ENCODE results near the gene RAB36. TPM values are rescaled to one million over a fixed set of nuclear protein-coding genes. Genes with fewer than 3 reads are reported as not detected.

The RAB36 gene
- total and polyA plus RNA-seq, 2 experiments from 2014 or later: 2.7 to 5.3 TPM

GRCh38 chr22:23161029-23161428 is 15.8 kb downstream of the RAB36 start:
- Histone ChIP-seq H4K20me1 (ENCODE audit: insufficient read depth, poor library complexity, severe bottlenecking) (no peaks in the 10 kb centered on the region), H3K36me3 (replicated peaks; ENCODE audit: insufficient read depth, low read depth) (no peaks in the 10 kb centered on the region), H2AFZ (no peak overlapping the region), H3K27ac (no peak overlapping the region), H3K4me2 (no peak overlapping the region), H3K4me1 (ENCODE audit: insufficient read depth) (peaks cover 7% of the 10 kb centered on the region), H3K27me3 (no peaks in the 10 kb centered on the region), H3K4me3 (no peak overlapping the region), H3K9me3 (ENCODE audit: low read depth) (no peaks in the 10 kb centered on the region), H3K9me2 (replicated peaks; ENCODE audit: insufficient read depth) (no peaks in the 10 kb centered on the region), H3K79me2 (no peaks in the 10 kb centered on the region)
- no peak for DNase-seq (ENCODE audit: low spot score)
- TF ChIP-seq CTCF (IDR thresholded peaks at IDR 0.05; ENCODE audit: poor library complexity) (no peak), EZH2phosphoT487 (IDR thresholded peaks at IDR 0.05; ENCODE audit: low read depth, severe bottlenecking, unreplicated experiment) (no peak), EZH2 (IDR thresholded peaks at IDR 0.05; ENCODE audit: borderline replicate concordance) (no peak)
- WGBS (ENCODE audit: low lambda C conversion rate, missing lambda C conversion rate): 93% methylated on average over 4 of the region's 4 CpGs

- no peak overlapping the region for H3K27ac ChIP-seq
- peaks cover 7% of the 10 kb centered on the region for H3K4me1 ChIP-seq (ENCODE audit: insufficient read depth)
- no peaks in the 10 kb centered on the region for H3K9me2 ChIP-seq (replicated peaks; ENCODE audit: insufficient read depth)
- no peak overlapping the region for H3K4me3 ChIP-seq
- no peak overlapping the region for H2AFZ ChIP-seq
- no peak for DNase-seq (ENCODE audit: low spot score)
- TF ChIP-seq EZH2phosphoT487 (IDR thresholded peaks at IDR 0.05; ENCODE audit: low read depth, severe bottlenecking, unreplicated experiment): no peak
- TF ChIP-seq CTCF (IDR thresholded peaks at IDR 0.05; ENCODE audit: poor library complexity): no peak
- no peak for TF ChIP-seq EZH2 (IDR thresholded peaks at IDR 0.05; ENCODE audit: borderline replicate concordance)
- WGBS (ENCODE audit: low lambda C conversion rate, missing lambda C conversion rate): 91% methylated on average over 13 of the region's 13 CpGs
- H4K20me1 ChIP-seq (ENCODE audit: insufficient read depth, poor library complexity, severe bottlenecking): no peaks in the 10 kb centered on the region
- no peaks in the 10 kb centered on the region for H3K36me3 ChIP-seq (replicated peaks; ENCODE audit: insufficient read depth, low read depth)
- H3K4me2 ChIP-seq: no peak overlapping the region
- no peaks in the 10 kb centered on the region for H3K79me2 ChIP-seq
- H3K9me3 ChIP-seq (ENCODE audit: low read depth): no peaks in the 10 kb centered on the region
- no peaks in the 10 kb centered on the region for H3K27me3 ChIP-seq
These were observed 16.3 kb downstream of the RAB36 start for GRCh38 chr22:23161574-23161973.

- no peak for TF ChIP-seq EZH2 (IDR thresholded peaks at IDR 0.05; ENCODE audit: borderline replicate concordance)
- TF ChIP-seq EZH2phosphoT487 (IDR thresholded peaks at IDR 0.05; ENCODE audit: low read depth, severe bottlenecking, unreplicated experiment): no peak
- TF ChIP-seq CTCF (IDR thresholded peaks at IDR 0.05; ENCODE audit: poor library complexity): no peak
- Histone ChIP-seq H3K79me2 (no peaks in the 10 kb centered on the region), H4K20me1 (ENCODE audit: insufficient read depth, poor library complexity, severe bottlenecking) (no peaks in the 10 kb centered on the region), H3K4me2 (no peak overlapping the region), H3K9me2 (replicated peaks; ENCODE audit: insufficient read depth) (no peaks in the 10 kb centered on the region), H3K4me3 (no peak overlapping the region), H3K36me3 (replicated peaks; ENCODE audit: insufficient read depth, low read depth) (no peaks in the 10 kb centered on the region), H3K9me3 (ENCODE audit: low read depth) (no peaks in the 10 kb centered on the region), H3K4me1 (ENCODE audit: insufficient read depth) (peaks cover 7% of the 10 kb centered on the region), H2AFZ (no peak overlapping the region), H3K27me3 (no peaks in the 10 kb centered on the region), H3K27ac (no peak overlapping the region)
- no peak for DNase-seq (ENCODE audit: low spot score)
- 95% methylated on average over 8 of the region's 8 CpGs for WGBS (ENCODE audit: low lambda C conversion rate, missing lambda C conversion rate)
These were observed 18.4 kb downstream of the RAB36 start for GRCh38 chr22:23163665-23164064.

GRCh38 chr22:23164091-23164490 is 18.8 kb downstream of the RAB36 start:
- H3K79me2 ChIP-seq: no peaks in the 10 kb centered on the region
- no peaks in the 10 kb centered on the region for H3K9me3 ChIP-seq (ENCODE audit: low read depth)
- TF ChIP-seq CTCF (IDR thresholded peaks at IDR 0.05; ENCODE audit: poor library complexity) (no peak), EZH2 (IDR thresholded peaks at IDR 0.05; ENCODE audit: borderline replicate concordance) (no peak), EZH2phosphoT487 (IDR thresholded peaks at IDR 0.05; ENCODE audit: low read depth, severe bottlenecking, unreplicated experiment) (no peak)
- no peaks in the 10 kb centered on the region for H3K27me3 ChIP-seq
- H3K9me2 ChIP-seq (replicated peaks; ENCODE audit: insufficient read depth): no peaks in the 10 kb centered on the region
- no peaks in the 10 kb centered on the region for H4K20me1 ChIP-seq (ENCODE audit: insufficient read depth, poor library complexity, severe bottlenecking)
- no peak overlapping the region for H3K4me3 ChIP-seq
- H3K27ac ChIP-seq: no peak overlapping the region
- peaks cover 7% of the 10 kb centered on the region for H3K4me1 ChIP-seq (ENCODE audit: insufficient read depth)
- H3K36me3 ChIP-seq (replicated peaks; ENCODE audit: insufficient read depth, low read depth): no peaks in the 10 kb centered on the region
- WGBS (ENCODE audit: low lambda C conversion rate, missing lambda C conversion rate): 75% methylated on average over 11 of the region's 11 CpGs
- H2AFZ ChIP-seq: no peak overlapping the region
- H3K4me2 ChIP-seq: no peak overlapping the region
- no peak for DNase-seq (ENCODE audit: low spot score)
